ENCODE measurements around the gene BMAL1.

Gene BMAL1

GRCh38 chr11:13317293-13318080 lies 39.9 kb downstream of the BMAL1 start:
- DNase-seq (ENCODE audit: low read depth): no peak

GRCh38 chr11:13318498-13319295 lies 41.1 kb downstream of the BMAL1 start:
- no peak for DNase-seq (ENCODE audit: low read depth)

GRCh38 chr11:13320688-13321087 lies 43.1 kb downstream of the BMAL1 start:
- no peak for DNase-seq (ENCODE audit: low read depth)

GRCh38 chr11:13321431-13321830 lies 43.8 kb downstream of the BMAL1 start:
- no peak for DNase-seq (ENCODE audit: low read depth)

- no peak for DNase-seq (ENCODE audit: low read depth)
These were observed 46.6 kb downstream of the BMAL1 start for GRCh38 chr11:13324141-13324540.

- DNase-seq (ENCODE audit: low read depth): no peak
These were observed 47.1 kb downstream of the BMAL1 start for GRCh38 chr11:13324709-13325108.

- no peak for DNase-seq (ENCODE audit: low read depth)
These were observed 49.8 kb downstream of the BMAL1 start for GRCh38 chr11:13327421-13327820.

GRCh38 chr11:13328286-13328685 lies 50.7 kb downstream of the BMAL1 start:
- DNase-seq (ENCODE audit: low read depth): no peak

- no peak for DNase-seq (ENCODE audit: low read depth)
These were observed 52.2 kb downstream of the BMAL1 start for GRCh38 chr11:13329670-13330356.

- no peak for DNase-seq (ENCODE audit: low read depth)
These were observed 54.5 kb downstream of the BMAL1 start for GRCh38 chr11:13332124-13332523.

GRCh38 chr11:13333456-13333957 lies 55.9 kb downstream of the BMAL1 start:
- DNase-seq (ENCODE audit: low read depth): no peak

GRCh38 chr11:13334034-13334786 lies 56.6 kb downstream of the BMAL1 start:
- no peak for DNase-seq (ENCODE audit: low read depth)

GRCh38 chr11:13335319-13335718 lies 57.7 kb downstream of the BMAL1 start:
- DNase-seq (ENCODE audit: low read depth): peak; percentile 61

GRCh38 chr11:13336246-13336878 lies 58.8 kb downstream of the BMAL1 start:
- no peak for DNase-seq (ENCODE audit: low read depth)

GRCh38 chr11:13338019-13338426 lies 60.4 kb downstream of the BMAL1 start:
- DNase-seq (ENCODE audit: low read depth): no peak

- no peak for DNase-seq (ENCODE audit: low read depth)
These were observed 61.0 kb downstream of the BMAL1 start for GRCh38 chr11:13338427-13339069.

- no peak for DNase-seq (ENCODE audit: low read depth)
These were observed 61.9 kb downstream of the BMAL1 start for GRCh38 chr11:13339195-13340153.

- DNase-seq (ENCODE audit: low read depth): no peak
These were observed 63.4 kb downstream of the BMAL1 start for GRCh38 chr11:13341026-13341425.

GRCh38 chr11:13343067-13343466 lies 65.5 kb downstream of the BMAL1 start:
- DNase-seq (ENCODE audit: low read depth): no peak
